Measurements from ENCODE around the gene IFITM1.
"Not testable (repeated sequence)": the region's sequence is repeated elsewhere in the genome, so short reads cannot be mapped to it uniquely, and the experiment has no call there.

Gene IFITM1

DNA sequence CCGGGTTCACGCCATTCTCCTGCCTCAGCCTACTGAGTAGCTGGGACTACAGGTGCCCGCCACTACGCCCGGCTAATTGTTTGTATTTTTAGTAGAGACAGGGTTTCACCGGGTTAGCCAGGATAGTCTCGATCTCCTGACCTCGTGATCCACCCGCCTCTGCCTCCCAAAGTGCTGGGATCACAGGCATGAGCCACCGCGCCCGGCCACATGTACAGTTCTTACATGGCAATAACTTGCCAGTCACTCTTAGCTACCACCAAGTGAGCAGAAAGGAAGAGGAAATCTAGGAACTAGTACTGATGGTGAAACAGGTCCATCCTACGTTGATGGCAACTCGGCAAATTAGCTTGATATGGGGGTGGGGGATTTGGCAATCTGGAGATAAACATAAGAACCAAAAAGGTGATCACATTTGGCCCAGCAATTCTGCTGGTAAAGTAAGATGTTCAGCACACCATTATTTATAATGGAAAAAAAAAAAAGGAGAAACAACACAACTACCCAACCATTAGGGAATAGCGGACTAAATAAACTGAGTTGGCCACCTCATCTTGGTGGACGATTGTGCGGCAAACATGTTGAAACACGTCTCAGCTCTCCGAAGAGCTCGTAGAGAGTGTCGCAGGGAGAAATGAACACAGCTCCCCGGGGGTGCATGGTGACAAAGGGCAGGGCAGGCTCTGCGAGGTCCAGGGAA lies 30.3 kb upstream of the IFITM1 start:
- no peak for DNase-seq

- no peak for DNase-seq
These were observed 29.5 kb upstream of the IFITM1 start for GRCh38 chr11:284105-285020.

- DNase-seq, result no peak
These were observed 28.6 kb upstream of the IFITM1 start for GRCh38 chr11:285021-285893.

DNA sequence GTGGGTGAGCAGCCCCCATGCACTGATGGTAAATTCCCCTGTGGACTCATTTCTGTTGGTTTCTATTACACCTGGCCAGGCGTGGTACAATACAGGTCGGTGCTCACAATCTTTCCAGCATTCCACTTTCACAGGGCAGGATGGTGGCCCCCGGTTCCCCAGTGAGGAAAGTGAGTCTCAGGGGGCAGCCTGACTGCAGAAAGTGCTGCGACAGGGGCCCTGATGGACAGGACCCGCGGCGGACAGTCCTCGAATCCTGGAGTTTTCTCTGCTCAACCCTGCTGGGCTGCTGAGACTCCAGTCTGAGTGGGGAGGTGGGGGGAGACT lies 28.0 kb upstream of the IFITM1 start:
- DNase-seq, result no peak

DNA sequence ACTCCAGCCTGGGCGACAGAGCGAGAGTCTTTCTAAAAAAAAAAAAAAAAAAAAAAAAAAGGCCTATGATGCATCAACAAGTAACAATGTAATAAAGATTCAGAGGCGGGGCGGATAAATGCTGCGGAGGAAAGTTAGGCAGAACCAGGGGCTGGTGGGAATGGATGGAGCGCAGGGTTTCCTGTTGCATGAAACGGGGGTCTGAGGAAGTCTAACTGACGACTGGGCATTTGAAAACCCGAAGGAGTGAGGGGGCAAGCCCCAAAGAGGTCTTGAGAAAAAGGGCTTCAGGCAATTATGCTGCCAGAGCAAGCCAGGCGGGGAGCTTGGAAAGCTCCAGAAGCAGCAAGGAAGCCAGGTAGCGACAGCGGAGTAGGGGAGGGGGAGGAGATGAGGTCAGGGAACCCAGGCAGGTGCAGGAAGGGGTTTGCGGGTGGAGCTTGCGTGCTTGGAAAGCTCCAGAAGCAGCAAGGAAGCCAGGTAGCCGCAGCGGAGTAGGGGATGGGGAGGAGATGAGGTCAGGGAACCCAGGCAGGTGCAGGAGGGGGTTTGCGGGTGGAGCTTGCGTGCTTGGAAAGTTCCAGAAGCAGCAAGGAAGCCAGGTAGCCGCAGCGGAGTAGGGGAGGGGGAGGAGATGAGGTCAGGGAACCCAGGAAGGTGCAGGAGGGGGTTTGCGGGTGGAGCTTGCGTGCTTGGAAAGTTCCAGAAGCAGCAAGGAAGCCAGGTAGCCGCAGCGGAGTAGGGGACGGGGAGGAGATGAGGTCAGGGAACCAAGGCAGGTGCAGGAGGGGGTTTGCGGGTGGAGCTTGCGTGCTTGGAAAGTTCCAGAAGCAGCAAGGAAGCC lies 26.6 kb upstream of the IFITM1 start:
- DNase-seq, result not testable (repeated sequence)

- no peak for DNase-seq
These were observed 25.9 kb upstream of the IFITM1 start for GRCh38 chr11:287821-288477.

DNA sequence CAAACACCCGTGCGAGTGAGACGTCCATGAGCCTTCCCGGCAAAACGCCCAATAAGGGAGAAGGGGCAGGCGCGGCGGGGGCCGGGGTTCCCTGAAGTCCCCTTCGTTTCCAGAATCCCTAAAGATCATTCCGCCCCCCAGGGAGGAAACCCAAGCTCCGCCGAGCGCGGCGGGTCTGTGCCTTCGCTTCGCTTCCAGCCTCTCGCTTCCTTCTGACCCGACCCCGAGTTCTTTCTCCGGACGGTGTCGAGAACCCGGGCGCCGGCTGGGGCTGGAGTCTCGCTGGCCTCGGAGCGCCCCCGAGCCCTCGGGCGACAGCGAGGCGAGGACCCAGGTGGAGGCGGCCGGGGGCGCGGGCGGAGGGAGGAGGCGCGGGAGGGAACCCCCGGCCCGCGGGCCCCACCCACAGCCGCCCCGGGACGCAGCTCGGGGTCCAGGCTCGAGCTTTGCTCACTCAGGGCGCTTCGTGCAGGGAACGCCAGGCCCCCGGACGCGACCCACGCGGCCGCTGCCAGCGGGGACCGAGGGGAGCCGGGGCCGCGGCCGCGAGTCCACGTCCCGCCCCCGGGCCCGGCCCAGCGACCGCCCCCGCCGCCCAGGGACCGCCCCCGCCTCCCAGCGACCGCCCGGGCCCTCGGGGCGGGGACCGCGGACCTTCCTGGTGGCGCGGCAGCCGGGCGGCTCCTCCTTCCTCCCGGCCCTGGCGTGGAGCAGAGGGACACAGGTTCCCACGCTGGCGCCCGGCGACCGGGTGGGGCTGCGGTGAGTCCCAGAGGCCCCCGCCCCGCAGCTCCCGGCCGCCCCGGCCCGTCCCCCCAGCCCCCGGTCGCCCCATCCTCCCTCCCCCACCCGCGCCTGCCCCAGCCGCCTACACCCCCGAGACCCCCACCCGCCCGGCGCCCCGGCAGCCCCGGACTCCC lies 25.1 kb upstream of the IFITM1 start, which contains the start of gene PGGHG:
Gene PGGHG (plus strand): TSS at position 649 of the 920 bp plus-strand sequence. CDS start 691 bp downstream, outside the sequence.
- DNase-seq, result no peak

DNA sequence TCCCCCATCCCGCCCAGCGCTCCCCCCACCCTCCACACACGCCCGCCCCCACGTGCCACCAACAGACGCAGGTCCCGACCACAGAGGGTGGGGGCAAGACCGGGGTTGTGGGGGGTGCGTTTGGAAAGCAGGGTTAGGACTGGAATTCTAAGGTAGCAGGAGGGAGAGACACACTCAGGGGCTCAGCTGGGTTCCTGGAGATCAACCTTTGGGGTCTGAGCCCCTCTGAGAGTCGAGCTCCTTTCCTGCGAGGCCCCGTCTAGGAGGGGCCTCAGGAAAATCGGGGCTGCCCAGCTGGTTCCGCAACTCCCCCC lies 24.5 kb upstream of the IFITM1 start:
- DNase-seq, result no peak

DNA sequence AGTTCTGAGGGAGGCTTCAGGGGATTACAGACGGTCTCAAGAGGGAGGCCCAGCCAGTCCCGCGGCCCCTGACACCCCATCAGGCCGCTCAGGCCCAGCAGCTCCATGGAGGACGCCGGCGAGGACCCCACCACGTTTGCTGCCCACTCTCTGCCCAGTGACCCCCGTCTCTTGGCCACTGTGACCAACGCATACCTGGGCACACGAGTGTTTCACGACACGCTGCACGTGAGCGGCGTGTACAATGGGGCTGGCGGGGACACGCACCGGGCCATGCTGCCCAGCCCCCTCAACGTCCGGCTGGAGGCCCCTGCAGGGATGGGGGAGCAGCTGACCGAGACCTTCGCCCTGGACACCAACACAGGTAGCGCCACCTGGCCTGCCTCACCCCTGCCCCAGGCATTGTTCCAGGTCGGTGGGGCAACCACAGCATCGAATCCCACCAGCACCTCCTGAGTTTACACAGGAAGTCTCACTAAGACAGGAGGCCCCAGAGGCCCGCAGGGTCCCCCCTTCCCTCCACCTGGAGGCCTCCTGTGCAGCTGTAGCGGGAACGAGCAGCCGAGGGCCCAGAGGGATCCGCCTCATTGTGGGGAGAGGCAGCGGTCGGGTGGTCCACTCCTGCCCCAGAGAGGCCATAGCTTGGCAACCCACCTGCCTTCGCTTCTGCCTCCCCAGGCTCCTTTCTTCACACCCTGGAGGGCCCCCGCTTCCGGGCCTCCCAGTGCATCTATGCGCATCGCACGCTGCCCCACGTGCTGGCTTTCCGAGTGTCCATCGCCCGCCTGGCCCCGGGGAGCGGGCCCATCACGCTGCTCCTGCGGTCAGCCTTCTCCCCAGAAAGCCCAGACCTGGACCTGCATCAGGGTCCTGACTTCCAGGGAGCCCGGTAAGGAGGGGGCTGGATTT lies 23.9 kb upstream of the IFITM1 start:
- no peak for DNase-seq

- DNase-seq, result no peak
These were observed 23.1 kb upstream of the IFITM1 start for GRCh38 chr11:290621-291231.

DNA sequence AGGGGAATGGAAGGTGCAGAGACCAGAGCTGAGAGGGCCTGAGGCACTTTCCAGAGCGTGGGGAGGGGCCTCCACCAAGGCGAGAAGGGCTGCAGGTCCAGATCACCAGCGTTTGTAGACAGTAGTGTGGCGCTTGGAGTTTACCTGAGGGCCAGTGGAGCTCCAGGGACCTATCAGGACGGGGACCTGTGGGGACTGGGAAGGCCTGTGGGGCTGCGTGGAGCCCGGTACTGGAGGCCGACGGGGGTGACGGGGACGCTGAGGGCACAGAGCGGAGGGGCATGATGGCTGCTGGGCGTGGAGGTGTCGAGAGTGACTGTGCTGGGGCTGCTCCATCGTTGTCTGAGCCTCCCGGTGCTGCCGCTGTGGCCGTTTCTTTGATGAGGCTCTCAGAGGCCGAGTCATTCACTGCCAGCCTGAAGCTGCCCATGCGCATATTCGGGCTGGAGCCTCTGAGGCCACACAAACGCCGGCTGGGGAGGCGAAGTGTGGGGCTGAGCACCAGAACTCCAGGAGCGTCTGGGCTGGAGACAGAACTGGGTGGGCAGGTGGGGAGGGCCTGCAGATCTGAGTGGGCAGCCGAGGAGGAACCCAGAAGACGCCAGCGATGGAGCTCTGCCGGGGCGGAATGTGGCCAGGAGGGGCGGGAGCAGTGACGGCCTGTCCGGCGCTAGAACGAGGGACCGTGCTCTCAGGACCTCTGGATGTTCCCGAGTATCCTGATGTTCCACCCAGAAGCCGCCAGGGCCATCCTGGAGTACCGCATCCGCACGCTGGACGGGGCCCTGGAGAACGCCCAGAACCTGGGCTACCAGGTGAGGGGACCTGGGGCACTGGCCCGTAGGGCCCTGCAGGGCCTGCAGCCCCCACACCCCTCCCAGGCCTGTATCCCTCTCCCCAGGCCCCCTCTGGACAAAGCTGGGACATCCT lies 22.3 kb upstream of the IFITM1 start:
- no peak for DNase-seq

GRCh38 chr11:292211-293121 lies 21.4 kb upstream of the IFITM1 start:
- DNase-seq, result no peak

DNA sequence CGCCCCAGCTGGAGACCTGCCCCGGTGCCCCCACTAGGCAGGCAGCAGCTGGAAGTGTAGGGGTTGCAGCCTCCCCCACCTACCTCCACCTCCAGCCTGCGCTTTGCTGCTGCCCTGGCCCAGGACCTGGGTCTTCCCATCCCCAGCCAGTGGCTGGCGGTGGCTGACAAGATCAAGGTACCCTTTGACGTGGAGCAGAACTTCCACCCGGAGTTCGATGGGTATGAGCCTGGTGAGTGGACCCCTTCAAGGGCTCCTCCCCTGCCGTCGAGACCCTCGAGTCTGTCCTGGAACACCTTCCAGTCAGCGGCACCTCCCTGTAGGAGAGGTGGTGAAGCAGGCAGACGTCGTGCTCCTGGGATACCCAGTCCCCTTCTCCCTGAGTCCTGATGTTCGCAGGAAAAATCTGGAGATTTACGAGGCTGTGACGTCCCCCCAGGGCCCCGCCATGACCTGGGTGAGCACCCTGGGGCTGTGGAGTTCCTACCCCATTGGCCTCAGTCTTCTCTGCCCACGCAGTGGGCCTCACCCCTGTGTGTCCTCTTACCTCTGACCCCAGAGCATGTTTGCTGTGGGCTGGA lies 20.5 kb upstream of the IFITM1 start:
- DNase-seq, result no peak

DNA sequence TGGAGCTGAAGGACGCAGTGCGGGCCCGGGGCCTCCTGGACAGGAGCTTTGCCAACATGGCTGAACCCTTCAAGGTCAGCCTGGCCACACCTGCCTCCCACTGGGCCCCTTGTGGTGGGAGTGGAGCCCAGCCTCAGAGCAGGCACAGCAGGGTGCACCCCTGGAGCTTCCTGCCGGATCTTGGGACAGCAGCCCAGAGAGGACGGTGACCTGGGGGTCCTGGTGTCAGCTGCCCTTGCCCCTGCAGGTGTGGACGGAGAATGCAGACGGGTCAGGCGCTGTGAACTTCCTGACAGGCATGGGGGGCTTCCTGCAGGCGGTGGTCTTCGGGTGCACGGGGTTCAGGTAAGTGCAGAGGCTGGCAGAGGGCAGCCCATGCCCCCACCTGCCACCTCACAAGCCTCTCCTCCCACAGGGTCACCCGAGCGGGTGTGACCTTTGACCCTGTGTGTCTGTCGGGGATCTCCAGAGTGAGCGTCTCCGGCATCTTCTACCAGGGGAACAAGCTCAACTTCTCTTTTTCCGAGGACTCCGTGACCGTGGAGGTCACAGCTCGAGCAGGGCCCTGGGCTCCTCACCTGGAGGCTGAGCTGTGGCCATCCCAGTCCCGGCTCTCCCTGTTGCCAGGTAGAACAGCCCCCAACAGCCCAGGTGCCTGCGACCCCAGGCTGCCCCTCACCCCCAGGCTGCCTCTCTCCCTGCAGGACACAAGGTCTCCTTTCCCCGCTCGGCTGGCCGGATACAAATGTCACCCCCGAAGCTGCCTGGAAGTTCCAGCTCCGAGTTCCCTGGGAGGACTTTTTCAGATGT lies 19.8 kb upstream of the IFITM1 start:
- no peak for DNase-seq

- DNase-seq, result no peak
These were observed 19.1 kb upstream of the IFITM1 start for GRCh38 chr11:294780-295179.

Data from NCI-H1092 (cell line).